T-helper 1 cell treated with Interleukin-12 subunit alpha and Interleukin-12 subunit beta and Interleukin-4 antibody, amounts not matched to agents 30 μg/mL and 1 μg/mL, for 36 hours (primary cell): ENCODE data around the gene NTRK2.

Experiments used
- H3K27ac Mint-ChIP-seq: one replicate; pipeline ENCODE4 v1.8.0; 2021; ENCODE audit warnings: mild to moderate bottlenecking, mixed read lengths
- H3K27me3 Mint-ChIP-seq: one replicate; pipeline ENCODE4 v1.8.0; 2021; ENCODE audit warnings: low read depth, mixed read lengths
- H3K36me3 Mint-ChIP-seq: one replicate; pipeline ENCODE4 v1.8.0; 2021; ENCODE audit warnings: low read depth, mixed read lengths
- H3K4me1 Mint-ChIP-seq: one replicate; pipeline ENCODE4 v1.8.0; 2021; ENCODE audit warnings: low read depth, mixed read lengths
- H3K4me3 Mint-ChIP-seq: one replicate; pipeline ENCODE4 v1.8.0; 2021; ENCODE audit warnings: mild to moderate bottlenecking, moderate library complexity, mixed read lengths
- H3K9me3 Mint-ChIP-seq: one replicate; pipeline ENCODE4 v1.8.0; 2021; ENCODE audit warnings: mixed read lengths

Gene NTRK2

DNA sequence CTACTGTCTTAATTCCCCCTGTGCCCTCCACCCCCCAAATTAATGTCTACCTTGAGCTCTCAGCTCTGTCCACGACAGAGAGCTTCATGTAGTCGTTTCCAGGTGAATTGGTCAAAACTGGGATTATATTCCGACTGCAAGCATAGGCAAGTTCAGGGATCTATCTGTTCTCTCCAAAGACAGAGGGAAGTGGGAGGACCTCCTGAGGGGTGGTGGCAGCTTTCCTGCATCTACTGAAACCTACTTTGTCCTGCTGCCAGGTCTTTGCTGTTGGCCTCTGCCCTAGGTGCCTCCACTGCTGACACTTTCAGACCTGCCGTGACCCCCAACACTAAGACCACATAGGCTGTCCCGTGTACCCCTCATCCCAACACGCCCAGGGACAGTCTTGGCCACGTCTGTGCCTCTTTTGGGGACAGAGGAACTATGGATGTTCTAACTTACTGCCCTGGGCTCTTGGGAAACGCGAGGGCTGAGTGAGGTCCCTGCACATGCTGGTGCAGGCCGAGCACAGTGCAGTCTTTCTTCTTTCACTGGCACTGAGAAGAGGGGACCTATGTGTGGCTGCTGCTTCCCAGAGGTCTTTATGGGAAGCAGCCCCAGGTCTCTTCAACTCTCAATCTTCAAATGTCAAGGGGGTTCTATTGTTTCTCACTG is 125.6 kb downstream of the NTRK2 start:
- Mint-ChIP-seq H3K4me3 (no peak overlapping the region), H3K36me3 (no peaks in the 10 kb centered on the region), H3K4me1 (no peaks in the 10 kb centered on the region), H3K9me3 (no peaks in the 10 kb centered on the region), H3K27ac (no peak overlapping the region), H3K27me3 (peaks cover 15% of the 10 kb centered on the region)

DNA sequence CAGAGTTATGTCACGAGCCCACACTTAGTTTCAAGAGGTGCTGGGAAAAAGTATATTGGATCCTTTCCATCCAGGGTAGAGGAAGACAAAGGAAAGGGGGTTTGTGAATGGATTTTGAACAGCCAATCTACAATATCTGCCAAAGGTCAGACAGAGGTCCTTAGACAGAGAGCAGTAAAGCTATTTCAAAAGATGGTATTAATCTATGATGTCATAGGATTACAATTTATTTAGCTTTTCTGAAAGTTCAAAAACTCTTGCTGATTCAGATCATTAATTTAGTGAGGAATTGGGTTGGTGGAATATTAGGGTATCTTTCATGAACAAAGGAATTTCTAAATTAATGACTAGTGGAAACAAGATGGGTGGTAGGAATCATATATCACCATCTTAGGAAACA is 126.9 kb downstream of the NTRK2 start:
- Mint-ChIP-seq H3K4me3 (no peak overlapping the region), H3K4me1 (no peaks in the 10 kb centered on the region), H3K27ac (no peak overlapping the region), H3K27me3 (peaks cover 11% of the 10 kb centered on the region), H3K36me3 (no peaks in the 10 kb centered on the region), H3K9me3 (no peaks in the 10 kb centered on the region)

DNA sequence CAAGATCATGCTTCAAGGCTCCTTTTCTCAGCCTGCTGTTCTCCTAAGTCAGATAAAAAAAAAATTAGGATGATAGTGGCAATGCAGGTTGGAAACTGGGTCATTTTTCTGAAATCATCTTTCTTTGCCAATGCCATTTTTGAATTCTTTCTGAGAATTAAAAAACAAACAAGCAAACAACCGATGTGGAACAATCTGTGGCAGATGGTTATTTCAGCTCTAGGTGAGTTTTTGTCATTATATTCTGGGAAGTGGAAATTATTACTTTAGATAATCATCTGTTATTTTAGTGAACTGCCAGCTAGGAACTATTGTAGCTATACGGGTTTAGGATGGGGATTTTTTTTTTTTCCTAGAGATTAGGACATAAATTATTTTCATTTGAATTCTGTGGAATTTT is 129.7 kb downstream of the NTRK2 start:
- no peaks in the 10 kb centered on the region for H3K36me3 Mint-ChIP-seq
- H3K27ac Mint-ChIP-seq, result no peak overlapping the region
- peaks cover 11% of the 10 kb centered on the region for H3K27me3 Mint-ChIP-seq
- no peak overlapping the region for H3K4me3 Mint-ChIP-seq
- no peaks in the 10 kb centered on the region for H3K4me1 Mint-ChIP-seq
- no peaks in the 10 kb centered on the region for H3K9me3 Mint-ChIP-seq

DNA sequence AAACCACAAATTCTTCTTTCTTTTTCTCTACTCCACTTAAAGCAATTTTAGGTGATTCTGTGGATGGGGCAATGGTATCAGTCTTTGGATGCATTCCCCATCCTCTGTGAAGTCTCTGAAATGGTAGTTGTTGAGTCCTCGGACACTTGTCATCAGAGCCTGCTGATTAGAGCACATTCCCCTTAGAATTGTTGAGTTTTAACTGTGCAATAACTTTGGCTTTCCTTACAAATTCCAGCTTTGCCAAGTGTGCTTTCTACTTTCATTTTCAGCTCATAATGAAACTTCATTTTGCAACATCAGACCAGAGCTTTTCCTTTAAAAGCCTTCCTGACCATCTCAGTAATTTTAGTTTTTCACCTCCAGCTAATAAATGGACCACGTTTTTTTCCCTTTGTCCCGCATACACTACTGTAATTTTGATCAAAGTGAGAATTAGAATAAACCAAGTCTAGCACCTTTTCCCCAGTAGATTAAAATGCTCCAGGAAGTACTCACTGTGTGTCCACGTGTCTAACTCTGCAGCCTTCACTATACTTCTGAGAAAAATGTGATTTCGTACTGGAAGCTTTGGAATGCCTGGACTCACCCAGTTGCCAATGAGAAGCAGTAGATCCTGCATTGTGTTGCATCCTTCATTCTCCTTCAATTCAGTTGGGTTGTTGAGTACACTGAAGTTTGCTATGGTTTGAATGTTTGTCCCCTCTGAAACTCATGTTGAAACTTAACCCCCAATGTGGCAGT is 135.6 kb downstream of the NTRK2 start:
- Mint-ChIP-seq H3K27me3 (peaks cover 4% of the 10 kb centered on the region), H3K27ac (no peak overlapping the region), H3K9me3 (no peaks in the 10 kb centered on the region), H3K36me3 (no peaks in the 10 kb centered on the region), H3K4me1 (peaks cover 1% of the 10 kb centered on the region), H3K4me3 (no peak overlapping the region)

DNA sequence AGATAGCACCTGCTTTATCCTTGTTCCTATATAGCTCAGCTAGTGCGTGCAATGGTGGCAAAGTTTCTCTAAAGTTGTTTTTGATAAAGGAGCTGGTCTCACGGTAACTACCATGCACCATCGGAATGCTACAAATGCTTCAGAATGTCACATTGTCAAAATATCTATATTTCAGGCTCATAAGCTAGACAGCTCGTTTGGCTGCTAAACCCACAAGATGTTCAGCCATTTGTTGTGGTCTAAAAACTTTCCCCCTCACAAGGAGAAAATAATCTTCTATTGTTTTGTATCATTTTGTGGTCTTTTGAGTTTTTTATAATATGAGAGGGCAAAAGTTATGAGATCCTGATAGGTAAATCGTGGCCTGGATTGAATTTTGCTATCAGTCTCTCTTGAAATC is 137.9 kb downstream of the NTRK2 start:
- Mint-ChIP-seq H3K36me3 (no peaks in the 10 kb centered on the region), H3K4me3 (no peak overlapping the region), H3K27me3 (peaks cover 8% of the 10 kb centered on the region), H3K4me1 (peaks cover 1% of the 10 kb centered on the region), H3K27ac (no peak overlapping the region), H3K9me3 (no peaks in the 10 kb centered on the region)

DNA sequence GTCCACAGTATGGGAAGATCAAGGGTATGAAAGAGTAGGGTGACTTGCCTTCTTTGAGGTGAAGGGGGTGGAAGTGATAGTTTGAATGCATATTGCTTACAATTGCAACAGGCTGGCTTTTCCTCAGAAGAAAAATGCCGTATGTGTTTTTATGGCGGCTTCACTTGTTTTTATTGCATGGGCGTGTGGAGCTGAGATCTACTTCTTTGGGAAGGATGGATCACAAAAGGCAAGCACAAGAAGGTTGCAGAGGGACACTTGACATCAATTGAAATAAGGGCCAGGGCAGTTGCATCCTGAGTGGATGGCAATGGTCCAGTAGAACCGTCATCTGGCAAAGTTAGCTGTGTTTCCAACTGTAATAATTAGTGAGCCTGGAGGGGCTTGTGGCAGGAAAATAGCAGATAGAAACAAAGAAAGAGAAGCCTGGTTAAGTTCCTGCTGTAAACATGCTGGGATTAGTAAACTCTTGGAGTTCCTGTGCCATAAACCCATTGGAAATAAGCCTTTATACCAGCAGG is 138.4 kb downstream of the NTRK2 start:
- Mint-ChIP-seq H3K36me3 (no peaks in the 10 kb centered on the region), H3K4me3 (no peak overlapping the region), H3K27me3 (peaks cover 10% of the 10 kb centered on the region), H3K4me1 (peaks cover 1% of the 10 kb centered on the region), H3K27ac (no peak overlapping the region), H3K9me3 (no peaks in the 10 kb centered on the region)

DNA sequence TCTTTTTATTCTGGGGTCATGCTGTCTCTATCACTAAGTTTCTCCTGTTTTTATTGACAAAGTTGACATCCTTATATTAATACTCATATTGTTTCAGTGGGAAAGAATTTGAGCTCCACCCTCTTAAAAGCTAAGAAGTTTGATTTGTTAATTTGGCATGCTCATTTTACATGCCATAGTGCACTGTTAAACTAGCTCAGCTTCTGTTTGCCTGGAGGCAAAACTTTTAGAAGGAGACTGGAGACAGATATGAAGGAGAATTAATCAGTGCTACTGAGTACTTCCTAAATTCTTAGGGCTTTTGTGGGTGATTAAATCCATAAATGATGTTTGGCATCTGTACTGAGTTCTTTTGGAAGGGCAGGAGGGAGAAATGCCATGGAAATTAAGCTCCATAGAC is 138.9 kb downstream of the NTRK2 start:
- peaks cover 11% of the 10 kb centered on the region for H3K27me3 Mint-ChIP-seq
- H3K4me1 Mint-ChIP-seq, result peaks cover 1% of the 10 kb centered on the region
- H3K36me3 Mint-ChIP-seq, result no peaks in the 10 kb centered on the region
- no peak overlapping the region for H3K4me3 Mint-ChIP-seq
- H3K27ac Mint-ChIP-seq, result no peak overlapping the region
- H3K9me3 Mint-ChIP-seq, result no peaks in the 10 kb centered on the region

DNA sequence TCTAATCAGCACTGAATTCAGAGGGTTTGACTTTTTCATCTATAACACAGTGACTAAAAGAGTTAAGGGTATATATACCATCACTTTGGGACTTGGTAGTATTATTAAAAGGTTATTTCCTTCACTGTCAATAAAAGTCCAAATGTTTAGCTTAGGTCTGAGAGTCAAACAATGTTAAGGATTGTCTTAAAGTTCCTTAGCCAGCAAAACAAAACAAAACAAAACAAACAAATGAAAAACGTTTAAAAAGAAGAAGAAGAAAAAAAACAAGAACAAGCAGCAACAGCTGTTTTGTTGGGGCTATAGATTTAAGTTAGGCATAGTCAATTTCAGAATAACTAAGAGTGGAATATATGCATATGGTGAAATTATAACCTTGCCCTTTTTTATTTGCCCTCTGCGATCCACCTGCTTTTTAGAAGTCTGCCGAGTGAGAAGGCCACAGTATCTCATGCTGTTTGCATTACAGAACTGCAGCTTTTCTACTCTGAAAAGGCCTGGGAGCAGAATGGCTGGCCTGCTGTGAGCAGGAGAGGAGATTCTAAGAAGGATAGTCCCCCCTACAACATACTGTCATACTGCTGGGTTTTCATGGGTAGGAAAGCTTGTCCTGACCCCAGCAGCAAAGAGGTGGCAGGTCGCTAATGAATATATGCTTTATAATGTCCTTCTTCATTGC is 141.7 kb downstream of the NTRK2 start:
- Mint-ChIP-seq H3K27ac (no peak overlapping the region), H3K9me3 (no peaks in the 10 kb centered on the region), H3K36me3 (no peaks in the 10 kb centered on the region), H3K4me1 (no peaks in the 10 kb centered on the region), H3K27me3 (peaks cover 15% of the 10 kb centered on the region), H3K4me3 (no peak overlapping the region)

DNA sequence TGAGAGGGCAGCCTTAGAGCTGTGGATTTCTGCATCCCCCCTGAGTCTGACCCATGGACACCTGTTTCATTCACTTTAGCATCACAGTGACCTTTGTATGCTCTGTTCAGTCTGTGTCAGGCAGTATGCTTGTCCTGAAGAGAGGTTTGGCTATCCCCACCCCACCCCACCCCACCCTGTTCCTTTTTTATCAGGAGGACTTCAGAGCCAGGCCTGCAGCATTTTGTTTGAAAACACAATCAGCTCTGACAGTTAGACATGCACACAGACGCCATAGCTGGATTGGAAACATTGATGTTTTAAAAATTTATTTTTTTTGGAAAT is 142.2 kb downstream of the NTRK2 start:
- Mint-ChIP-seq H3K27me3 (peaks cover 15% of the 10 kb centered on the region), H3K9me3 (no peaks in the 10 kb centered on the region), H3K27ac (no peak overlapping the region), H3K4me1 (no peaks in the 10 kb centered on the region), H3K4me3 (no peak overlapping the region), H3K36me3 (no peaks in the 10 kb centered on the region)

DNA sequence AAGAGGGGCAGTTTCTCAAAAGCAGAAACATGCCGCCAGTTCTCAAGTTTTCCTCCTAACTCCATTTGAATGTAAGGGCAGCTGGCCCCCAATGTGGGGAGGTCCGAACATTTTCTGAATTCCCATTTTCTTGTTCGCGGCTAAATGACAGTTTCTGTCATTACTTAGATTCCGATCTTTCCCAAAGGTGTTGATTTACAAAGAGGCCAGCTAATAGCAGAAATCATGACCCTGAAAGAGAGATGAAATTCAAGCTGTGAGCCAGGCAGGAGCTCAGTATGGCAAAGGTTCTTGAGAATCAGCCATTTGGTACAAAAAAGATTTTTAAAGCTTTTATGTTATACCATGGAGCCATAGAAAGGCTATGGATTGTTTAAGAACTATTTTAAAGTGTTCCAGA is 142.8 kb downstream of the NTRK2 start:
- H3K27ac Mint-ChIP-seq, result no peak overlapping the region
- H3K4me1 Mint-ChIP-seq, result no peaks in the 10 kb centered on the region
- H3K27me3 Mint-ChIP-seq, result peaks cover 12% of the 10 kb centered on the region
- H3K9me3 Mint-ChIP-seq, result no peaks in the 10 kb centered on the region
- H3K36me3 Mint-ChIP-seq, result no peaks in the 10 kb centered on the region
- H3K4me3 Mint-ChIP-seq, result no peak overlapping the region

DNA sequence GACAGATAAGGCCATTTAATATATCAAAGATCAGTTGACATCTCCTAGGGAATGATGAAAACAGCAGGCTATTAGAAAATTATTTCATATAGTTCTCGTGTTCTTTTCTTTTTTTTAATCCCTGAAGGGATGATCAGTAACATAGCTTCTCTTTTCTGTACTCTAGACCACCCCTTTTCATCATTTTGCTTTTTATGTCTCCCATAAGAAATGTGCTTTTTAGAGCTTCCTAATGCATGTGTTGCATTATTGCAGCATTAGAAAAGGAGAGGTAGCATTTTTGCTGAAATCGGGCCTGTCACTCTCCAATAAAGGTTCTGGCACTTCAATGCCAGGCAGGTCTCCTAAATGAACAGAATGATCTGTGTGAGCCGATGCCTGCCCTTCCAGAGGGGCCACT is 143.3 kb downstream of the NTRK2 start:
- H3K9me3 Mint-ChIP-seq, result no peaks in the 10 kb centered on the region

DNA sequence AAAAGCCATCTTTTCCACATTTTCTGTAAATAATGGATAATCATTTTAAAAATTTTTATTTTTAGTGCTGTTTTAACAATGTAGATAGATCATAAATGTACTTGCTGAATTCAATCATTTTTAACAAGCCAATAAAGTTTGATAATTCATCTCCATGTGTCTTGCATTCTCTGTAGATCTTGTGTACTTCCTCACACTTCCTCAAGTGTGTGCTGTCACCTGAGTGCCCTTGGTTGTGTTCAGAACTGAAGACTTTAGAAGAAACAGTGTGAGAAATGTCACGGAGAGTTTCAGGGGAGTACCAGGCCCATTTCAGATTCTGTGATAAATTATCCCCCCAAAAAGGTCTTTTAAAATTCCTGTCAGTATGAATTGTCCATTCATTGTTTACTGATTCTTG is 146.0 kb downstream of the NTRK2 start:
- H3K4me1 Mint-ChIP-seq, result no peaks in the 10 kb centered on the region
- H3K27me3 Mint-ChIP-seq, result peaks cover 9% of the 10 kb centered on the region
- no peaks in the 10 kb centered on the region for H3K9me3 Mint-ChIP-seq
- no peak overlapping the region for H3K27ac Mint-ChIP-seq
- H3K4me3 Mint-ChIP-seq, result no peak overlapping the region
- H3K36me3 Mint-ChIP-seq, result no peaks in the 10 kb centered on the region

More for the DNA sequence above, 143.3 kb downstream of the NTRK2 start:
- peaks cover 12% of the 10 kb centered on the region for H3K27me3 Mint-ChIP-seq
- no peaks in the 10 kb centered on the region for H3K36me3 Mint-ChIP-seq
- H3K4me1 Mint-ChIP-seq, result no peaks in the 10 kb centered on the region
- no peak overlapping the region for H3K27ac Mint-ChIP-seq
- H3K4me3 Mint-ChIP-seq, result no peak overlapping the region

DNA sequence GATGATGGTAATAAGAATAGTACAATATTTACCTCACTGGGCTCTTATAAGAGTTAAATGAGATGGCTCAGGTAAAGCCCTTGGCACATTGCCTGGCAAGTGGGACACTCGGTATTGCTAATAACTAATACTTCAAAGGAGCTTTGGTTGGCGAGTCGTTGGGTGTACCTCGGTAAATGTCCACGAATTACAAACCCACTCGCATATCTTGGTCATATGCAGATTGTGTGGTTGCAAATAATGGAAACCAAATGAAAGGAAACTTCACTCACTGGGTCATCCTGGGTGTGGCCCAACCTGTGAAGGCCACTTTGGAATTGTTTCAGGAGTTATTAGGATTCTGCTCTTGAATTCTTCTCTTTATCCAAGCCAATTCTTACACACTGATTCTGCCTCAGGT is 147.5 kb downstream of the NTRK2 start:
- peaks cover 9% of the 10 kb centered on the region for H3K27me3 Mint-ChIP-seq
- no peak overlapping the region for H3K27ac Mint-ChIP-seq
- no peak overlapping the region for H3K4me3 Mint-ChIP-seq
- no peaks in the 10 kb centered on the region for H3K36me3 Mint-ChIP-seq
- H3K9me3 Mint-ChIP-seq, result no peaks in the 10 kb centered on the region
- H3K4me1 Mint-ChIP-seq, result no peaks in the 10 kb centered on the region

DNA sequence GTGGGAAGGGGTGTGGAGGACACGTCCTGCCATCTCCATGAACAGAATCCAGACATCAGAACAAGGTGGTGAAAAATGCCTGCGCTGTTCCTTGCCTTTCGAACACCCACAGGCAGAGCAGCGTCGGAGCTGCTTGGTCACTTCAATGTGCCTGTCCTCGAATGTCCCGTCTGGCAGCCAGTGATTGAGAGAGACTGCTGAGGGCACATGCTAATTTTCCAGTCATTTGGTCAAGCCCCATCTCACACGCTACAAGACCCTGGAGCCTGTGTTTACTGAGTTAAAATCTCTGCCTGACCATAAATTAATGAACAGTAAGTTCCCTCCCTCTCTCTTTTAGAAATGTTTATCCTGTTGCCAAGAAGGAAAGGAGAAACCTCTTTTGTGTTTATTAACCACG is 149.3 kb downstream of the NTRK2 start:
- Mint-ChIP-seq H3K36me3 (no peaks in the 10 kb centered on the region), H3K4me3 (no peak overlapping the region), H3K9me3 (no peaks in the 10 kb centered on the region), H3K4me1 (no peaks in the 10 kb centered on the region), H3K27ac (no peak overlapping the region), H3K27me3 (no peaks in the 10 kb centered on the region)

DNA sequence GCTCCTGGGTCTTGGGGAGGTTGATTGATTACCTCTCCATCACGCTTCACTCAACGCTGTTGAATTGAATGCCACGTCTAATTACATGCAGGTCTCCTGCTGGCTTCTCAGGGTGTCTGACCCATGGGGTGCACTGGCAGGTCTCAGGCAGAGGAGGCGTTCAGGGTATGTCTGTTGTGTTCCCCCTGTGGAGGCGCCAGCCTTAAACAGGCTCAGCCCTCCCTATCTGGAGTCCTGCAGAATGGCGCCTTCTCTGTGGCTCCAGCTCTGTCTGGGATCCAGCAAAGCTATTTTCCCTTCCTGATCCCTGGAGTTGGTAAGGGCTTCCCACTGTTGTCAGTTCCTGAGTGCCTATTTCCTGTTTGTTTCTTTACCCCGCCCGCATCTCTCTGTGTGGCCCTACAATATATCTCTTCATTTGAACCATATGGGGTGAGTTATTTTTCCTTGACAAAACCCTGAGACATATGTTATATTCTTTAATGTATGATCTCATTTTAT is 150.0 kb downstream of the NTRK2 start:
- Mint-ChIP-seq H3K27ac (no peak overlapping the region), H3K9me3 (no peaks in the 10 kb centered on the region), H3K27me3 (no peaks in the 10 kb centered on the region), H3K4me1 (no peaks in the 10 kb centered on the region), H3K4me3 (no peak overlapping the region), H3K36me3 (no peaks in the 10 kb centered on the region)
